Cardiac fibroblast (primary cell): ENCODE results near the gene TMEM191C.
A peak's percentile ranks its signal among the peaks of the same experiment; 100 is the strongest.

Source experiments
- DNase-seq, 2 donors: peaks; one replicate each; pipeline versions ENCODE4 v3.0.0 to v3.0.0-alpha.2; 2010; ENCODE audit warnings: low read depth in 2 of 2
- H3K4me3 ChIP-seq, 2 donors: replicated peaks in 1 of 2; 1 replicate in 1 of 2; 2 replicates in 1 of 2; pipeline ENCODE4 v1.5.1; 2011; ENCODE audit warnings: low read depth in 2 of 2, low read length in 2 of 2, mild to moderate bottlenecking in 2 of 2, moderate library complexity in 1 of 2
- CTCF ChIP-seq: IDR thresholded peaks from one replicate; pipeline ENCODE4 v1.5.1; 2011; ENCODE audit warnings: low read depth, mild to moderate bottlenecking, low read length, inconsistent platforms

The TMEM191C gene

GRCh38 chr22:21446827-21447690 is 20.1 kb upstream of the TMEM191C start:
- no peak overlapping the region for H3K4me3 ChIP-seq
- DNase-seq = no peak
- TF ChIP-seq CTCF = no peak

- peak; percentile 7 for TF ChIP-seq CTCF
- no peak for DNase-seq
- no peak overlapping the region for H3K4me3 ChIP-seq
These were observed 19.3 kb upstream of the TMEM191C start for GRCh38 chr22:21447694-21448402.

DNA sequence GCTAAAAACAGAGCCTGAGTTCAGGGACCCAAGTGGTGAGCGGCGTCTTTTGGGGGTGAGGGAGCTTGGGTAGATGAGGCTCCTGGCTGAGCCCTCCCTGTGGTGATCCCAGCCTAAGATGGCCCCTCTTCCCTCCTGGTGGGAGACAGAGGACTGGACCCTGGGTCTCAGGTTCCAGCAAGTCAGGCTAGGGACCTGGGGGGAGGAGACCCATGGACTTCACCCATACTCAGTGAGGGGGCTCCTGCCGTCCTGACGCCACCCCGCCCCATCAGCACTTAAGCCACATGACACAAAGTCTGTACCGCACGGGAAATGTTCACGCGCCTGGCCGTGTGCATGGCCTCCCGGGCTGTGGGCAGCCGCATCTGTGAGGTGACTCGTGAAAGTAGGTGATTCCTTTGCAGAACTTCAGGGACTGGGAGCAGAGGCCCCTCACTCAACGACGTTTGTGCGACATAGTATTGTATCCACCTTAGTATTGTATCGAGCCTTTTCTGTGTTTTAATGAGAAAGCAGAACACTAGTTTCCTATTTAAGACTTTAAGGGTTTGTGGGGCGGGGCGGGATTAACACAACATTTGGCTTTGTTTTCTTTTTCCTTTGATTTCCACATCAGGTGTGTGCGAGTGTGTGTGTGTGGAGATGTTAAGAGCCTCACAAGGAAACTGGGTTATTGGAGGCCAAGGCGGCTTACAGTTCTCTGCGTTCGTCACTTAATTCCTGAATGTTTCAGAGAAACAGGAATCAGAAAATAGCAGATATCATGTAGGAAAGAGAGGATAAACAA is 18.4 kb upstream of the TMEM191C start:
- DNase-seq = no peak
- H3K4me3 ChIP-seq = no peak overlapping the region
- TF ChIP-seq CTCF = no peak

- TF ChIP-seq CTCF = no peak
- no peak for DNase-seq
- no peak overlapping the region for H3K4me3 ChIP-seq
These were observed 17.5 kb upstream of the TMEM191C start for GRCh38 chr22:21449531-21450319.

- no peak for DNase-seq
- TF ChIP-seq CTCF = no peak
- no peak overlapping the region for H3K4me3 ChIP-seq
These were observed 16.8 kb upstream of the TMEM191C start for GRCh38 chr22:21450320-21450831.

DNA sequence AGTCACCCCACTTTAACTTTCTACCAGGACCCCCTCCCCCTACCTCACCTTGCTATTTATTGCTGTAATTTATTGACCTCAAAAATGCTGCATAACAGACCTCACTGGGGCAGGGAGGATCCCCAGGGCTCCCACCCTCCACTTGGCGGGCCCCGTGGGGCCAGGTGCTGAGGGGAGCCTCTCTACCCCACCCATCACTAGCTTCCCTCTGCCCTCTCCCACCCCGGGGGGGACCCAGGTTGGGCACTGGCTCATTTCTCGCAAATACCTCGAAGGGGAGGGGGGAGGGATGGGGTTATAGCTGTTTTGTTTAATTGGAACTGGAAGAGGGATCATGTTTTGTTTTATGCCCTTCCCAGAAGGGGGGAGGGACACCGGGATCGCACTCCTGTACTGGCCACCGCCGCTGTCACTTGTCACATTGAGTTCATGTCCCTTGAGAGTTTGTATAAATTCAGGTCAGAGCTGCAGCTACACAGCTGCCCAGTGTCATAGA is 16.3 kb upstream of the TMEM191C start:
- no peak for TF ChIP-seq CTCF
- no peak for DNase-seq
- no peak overlapping the region for H3K4me3 ChIP-seq
